Transverse colon (tissue), 4 donors: ENCODE results near the gene LTV1.

Experiments used
- CTCF ChIP-seq, 5 experiments: fragments of 200-600 bp in 3 of 5; fragments of 450-650 bp in 2 of 5; sonication (generic) in 3 of 5; IDR thresholded peaks; 1 replicate in 2 of 5; 2 replicates in 3 of 5; pipeline ENCODE4 v1.5.1; 2016 to 2017; ENCODE audit warnings: antibody characterized with exemption in 5 of 5, inconsistent platforms in 3 of 5, mild to moderate bottlenecking in 2 of 5, moderate library complexity in 1 of 5
- EP300 ChIP-seq: sonication (generic); formaldehyde crosslinking; IDR thresholded peaks from one replicate; pipeline ENCODE4 v1.6.1; 2017; ENCODE audit warnings: antibody characterized with exemption, low read depth
- POLR2A ChIP-seq: fragments of 450-650 bp; IDR thresholded peaks from one replicate; pipeline ENCODE4 v1.6.1; 2016; ENCODE audit warnings: antibody characterized with exemption, mild to moderate bottlenecking, moderate library complexity
- POLR2AphosphoS5 ChIP-seq, 3 donors: sonication (generic); formaldehyde crosslinking; IDR thresholded peaks; one replicate each; pipeline ENCODE4 v1.6.1; 2016; ENCODE audit warnings: antibody characterized with exemption in 3 of 3

GRCh38 chr6:143845033-143845432 is 1.9 kb downstream of the LTV1 start:
- TF ChIP-seq CTCF (IDR thresholded peaks at IDR 0.05) (no peak), POLR2A (no peak), POLR2AphosphoS5 (IDR thresholded peaks at IDR 0.05) (no peak), EP300 (no peak)
